SW 1271 (cell line): ENCODE results near the gene PIK3AP1.
"Not testable (repeated sequence)": the region's sequence is repeated elsewhere in the genome, so short reads cannot be mapped to it uniquely, and the experiment has no call there.

ENCODE experiments used
- DNase-seq, 2 experiments: peaks; one replicate each; lab custom pipeline; 2025; lab: John Stamatoyannopoulos, UW

Gene PIK3AP1

GRCh38 chr10:96720422-96721206 lies at the start of gene PIK3AP1:
Gene PIK3AP1, minus strand, starts transcription at chr10:96720514. Its CDS starts 120 bp downstream, at chr10:96720394.
- no peak for DNase-seq

- DNase-seq = no peak
Measured at GRCh38 chr10:96768136-96768535, 47.8 kb upstream of the PIK3AP1 start.

GRCh38 chr10:96767611-96768010 lies 47.3 kb upstream of the PIK3AP1 start:
- DNase-seq = no peak

GRCh38 chr10:96765406-96766240 lies 45.3 kb upstream of the PIK3AP1 start:
- peak in 1 of 2 experiments; percentile 22 for DNase-seq

- DNase-seq = no peak
Measured at GRCh38 chr10:96764425-96765060, 44.2 kb upstream of the PIK3AP1 start.

GRCh38 chr10:96758423-96758822 lies 38.1 kb upstream of the PIK3AP1 start:
- DNase-seq = no peak

GRCh38 chr10:96756111-96756903 lies 36.0 kb upstream of the PIK3AP1 start:
- no peak for DNase-seq

GRCh38 chr10:96753956-96754355 lies 33.6 kb upstream of the PIK3AP1 start:
- no peak for DNase-seq

- DNase-seq = no peak
Measured at GRCh38 chr10:96752375-96752774, 32.1 kb upstream of the PIK3AP1 start.

GRCh38 chr10:96750316-96750715 lies 30.0 kb upstream of the PIK3AP1 start:
- not testable (repeated sequence) for DNase-seq

GRCh38 chr10:96747734-96748550 lies 27.6 kb upstream of the PIK3AP1 start:
- no peak for DNase-seq

- DNase-seq = no peak
Measured at GRCh38 chr10:96746503-96746902, 26.2 kb upstream of the PIK3AP1 start.

GRCh38 chr10:96745950-96746349 lies 25.6 kb upstream of the PIK3AP1 start:
- no peak for DNase-seq

GRCh38 chr10:96743988-96744585 lies 23.8 kb upstream of the PIK3AP1 start:
- no peak for DNase-seq

- not testable (repeated sequence) for DNase-seq
Measured at GRCh38 chr10:96741557-96741956, 21.2 kb upstream of the PIK3AP1 start.

- no peak for DNase-seq
Measured at GRCh38 chr10:96740579-96741281, 20.4 kb upstream of the PIK3AP1 start.

- no peak for DNase-seq
Measured at GRCh38 chr10:96740141-96740540, 19.8 kb upstream of the PIK3AP1 start.

GRCh38 chr10:96737307-96737902 lies 17.1 kb upstream of the PIK3AP1 start:
- not testable (repeated sequence) for DNase-seq

- DNase-seq = no peak
Measured at GRCh38 chr10:96724621-96725020, 4.3 kb upstream of the PIK3AP1 start.
